Measurements from ENCODE around the gene NDUFAF8.

DNA sequence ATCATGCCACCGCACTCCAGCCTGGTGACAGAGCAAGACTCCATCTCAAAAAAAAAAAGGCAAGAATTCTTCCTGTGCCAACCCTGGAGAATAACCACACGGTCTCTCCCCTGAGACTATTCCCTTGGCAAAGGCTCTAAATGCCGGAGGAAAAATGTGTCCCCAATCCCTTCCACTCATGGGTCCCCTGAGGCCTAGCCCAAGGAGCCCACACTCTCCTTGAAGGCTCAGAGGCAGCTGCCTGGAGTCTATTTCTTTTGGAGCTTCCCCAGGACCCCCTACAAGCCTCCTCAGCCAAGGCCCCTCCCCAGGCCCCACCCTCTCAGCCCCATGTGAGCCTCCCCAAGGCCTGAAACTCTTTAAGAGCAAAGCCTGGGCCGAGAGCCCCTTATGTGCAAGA lies 33.0 kb upstream of the NDUFAF8 start:
- TF ChIP-seq, protein P1, sequence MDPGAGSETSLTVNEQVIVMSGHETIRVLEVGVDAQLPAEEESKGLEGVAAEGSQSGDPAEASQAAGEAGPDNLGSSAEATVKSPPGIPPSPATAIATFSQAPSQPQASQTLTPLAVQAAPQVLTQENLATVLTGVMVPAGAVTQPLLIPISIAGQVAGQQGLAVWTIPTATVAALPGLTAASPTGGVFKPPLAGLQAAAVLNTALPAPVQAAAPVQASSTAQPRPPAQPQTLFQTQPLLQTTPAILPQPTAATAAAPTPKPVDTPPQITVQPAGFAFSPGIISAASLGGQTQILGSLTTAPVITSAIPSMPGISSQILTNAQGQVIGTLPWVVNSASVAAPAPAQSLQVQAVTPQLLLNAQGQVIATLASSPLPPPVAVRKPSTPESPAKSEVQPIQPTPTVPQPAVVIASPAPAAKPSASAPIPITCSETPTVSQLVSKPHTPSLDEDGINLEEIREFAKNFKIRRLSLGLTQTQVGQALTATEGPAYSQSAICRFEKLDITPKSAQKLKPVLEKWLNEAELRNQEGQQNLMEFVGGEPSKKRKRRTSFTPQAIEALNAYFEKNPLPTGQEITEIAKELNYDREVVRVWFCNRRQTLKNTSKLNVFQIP (CRISPR knock-in tag; IDR thresholded peaks at IDR 0.05; ENCODE audit: borderline replicate concordance, low read depth), result no peak
- TF ChIP-seq TCF4 (CRISPR knock-in tag; IDR thresholded peaks at IDR 0.05; ENCODE audit: borderline replicate concordance) (no peak), ZFP3 (CRISPR knock-in tag; IDR thresholded peaks at IDR 0.05) (no peak), ARNTL (CRISPR knock-in tag; IDR thresholded peaks at IDR 0.05; ENCODE audit: borderline replicate concordance, low read depth) (no peak), TSHZ2 (CRISPR knock-in tag; IDR thresholded peaks at IDR 0.05) (no peak), CSRNP3 (CRISPR knock-in tag; IDR thresholded peaks at IDR 0.05) (no peak)

Data from SK-N-SH treated with all-trans-retinoic acid at 6 μM for 48 hours (cell line).